Astrocyte (in vitro differentiated cells and primary cell): Measurements from ENCODE around the gene SCN2A. TPM values are rescaled to one million over a fixed set of nuclear protein-coding genes. Genes with fewer than 3 reads are reported as not detected.

Source experiments
- DNase-seq: peaks from one replicate; pipeline ENCODE4 v3.0.0-alpha.2; 2010; ENCODE audit warnings: low read depth
- FAIRE-seq: peaks from 2 replicates; lab custom pipeline; 2011; peaks lifted over from hg19 to GRCh38; lab: Jason Lieb, UNC
- H2AFZ ChIP-seq: 2 replicates; pipeline ENCODE4 v1.6.0; 2012; ENCODE audit warnings: low read depth, low read length, inconsistent platforms
- H3K27ac ChIP-seq: 2 replicates; pipeline ENCODE4 v1.5.1; 2011; ENCODE audit warnings: low read depth, low read length, inconsistent platforms
- H3K27me3 ChIP-seq: 2 replicates; pipeline ENCODE4 v1.6.0; 2011; ENCODE audit warnings: low read length, inconsistent platforms; ENCODE audit not compliant: insufficient read depth
- H3K36me3 ChIP-seq: 2 replicates; pipeline ENCODE4 v1.5.1; 2011; ENCODE audit warnings: low read length, inconsistent platforms; ENCODE audit not compliant: insufficient read depth
- H3K4me1 ChIP-seq: 2 replicates; pipeline ENCODE4 v1.5.1; 2011; ENCODE audit warnings: low read length, inconsistent platforms; ENCODE audit not compliant: insufficient read depth
- H3K4me2 ChIP-seq: 2 replicates; pipeline ENCODE4 v1.6.0; 2012; ENCODE audit warnings: low read length, inconsistent platforms
- H3K4me3 ChIP-seq: 2 replicates; pipeline ENCODE4 v1.5.1; 2011; ENCODE audit warnings: low read depth, mild to moderate bottlenecking, low read length, inconsistent platforms; ENCODE audit not compliant: insufficient read depth
- H3K79me2 ChIP-seq: 2 replicates; pipeline ENCODE4 v1.6.0; 2012; ENCODE audit warnings: mild to moderate bottlenecking, low read length, inconsistent platforms; ENCODE audit not compliant: insufficient read depth
- H3K9ac ChIP-seq: 2 replicates; pipeline ENCODE4 v1.6.0; 2012; ENCODE audit warnings: mild to moderate bottlenecking, low read length, inconsistent platforms
- H3K9me3 ChIP-seq: 2 replicates; pipeline ENCODE4 v1.5.1; 2012; ENCODE audit warnings: low read depth, mild to moderate bottlenecking, low read length, inconsistent platforms; ENCODE audit not compliant: insufficient read depth
- H4K20me1 ChIP-seq: 2 replicates; pipeline ENCODE4 v1.6.0; 2012; ENCODE audit warnings: low read length, inconsistent platforms; ENCODE audit not compliant: insufficient read depth
- H3K27ac Mint-ChIP-seq: one replicate; pipeline ENCODE4 v1.8.0; 2021; ENCODE audit warnings: mild to moderate bottlenecking, mixed read lengths; ENCODE audit not compliant: unreplicated experiment
- H3K27me3 Mint-ChIP-seq: one replicate; pipeline ENCODE4 v1.8.0; 2021; ENCODE audit warnings: low read depth, mixed read lengths; ENCODE audit not compliant: unreplicated experiment
- H3K36me3 Mint-ChIP-seq: one replicate; pipeline ENCODE4 v1.8.0; 2021; ENCODE audit warnings: low read depth, mixed read lengths; ENCODE audit not compliant: unreplicated experiment
- H3K4me1 Mint-ChIP-seq: one replicate; pipeline ENCODE4 v1.8.0; 2021; ENCODE audit warnings: low read depth, mixed read lengths; ENCODE audit not compliant: unreplicated experiment
- H3K4me3 Mint-ChIP-seq: one replicate; pipeline ENCODE4 v1.8.0; 2021; ENCODE audit warnings: mild to moderate bottlenecking, moderate library complexity, mixed read lengths; ENCODE audit not compliant: unreplicated experiment
- H3K9me3 Mint-ChIP-seq: one replicate; pipeline ENCODE4 v1.8.0; 2021; ENCODE audit warnings: mild to moderate bottlenecking, mixed read lengths; ENCODE audit not compliant: unreplicated experiment
- EZH2 ChIP-seq: IDR thresholded peaks from 2 replicates; pipeline ENCODE4 v1.6.1; 2012; ENCODE audit warnings: mild to moderate bottlenecking, low read length, inconsistent platforms; ENCODE audit not compliant: insufficient read depth
- total RNA-seq: library from RNA; stranded (reverse); gene quantifications from 2 replicates; pipeline ENCODE4 v1.2.1, GENCODE V29; 2021
- TF ChIP-seq, protein P1 (sequence below): IDR thresholded peaks from 2 replicates; pipeline ENCODE4 v1.5.1; 2011; ENCODE audit warnings: low read depth, mild to moderate bottlenecking, inconsistent platforms, low read length, moderate library complexity; ENCODE audit not compliant: insufficient read depth

SCN2A gene
- total RNA-seq, 1 donor from 2014 or later, result 7.5 TPM

DNA sequence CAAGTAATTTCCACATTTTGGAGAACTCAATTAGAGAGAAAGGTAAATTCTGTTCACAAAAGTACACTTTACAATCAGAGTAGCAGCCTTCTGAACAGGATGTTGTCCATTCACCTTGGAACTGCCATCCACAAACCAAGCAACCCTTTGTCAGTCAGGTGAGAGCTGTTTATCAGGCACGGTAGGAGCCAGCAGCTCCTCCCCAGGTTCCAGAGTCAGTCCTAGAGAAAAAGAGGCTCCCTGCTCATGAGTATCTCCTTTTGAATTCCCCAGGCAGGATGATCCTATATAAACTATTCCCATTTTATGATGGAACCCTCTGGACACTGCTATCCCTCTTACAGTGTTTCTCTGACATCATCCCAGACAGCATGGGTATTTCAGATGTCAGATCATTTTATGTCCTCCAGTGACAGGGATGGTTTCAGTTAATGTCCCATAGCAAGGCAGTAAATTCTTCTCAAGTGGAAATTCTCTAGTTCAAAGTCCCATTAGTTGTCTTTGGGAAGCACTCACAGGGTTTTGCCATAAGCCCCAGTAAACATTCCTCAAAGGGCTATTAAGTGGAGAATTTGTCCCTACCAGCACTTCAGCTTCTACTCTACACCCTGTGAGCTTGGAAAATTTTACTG lies 195.8 kb downstream of the SCN2A start:
- FAIRE-seq, result no peak
- Mint-ChIP-seq H3K27ac (no peak overlapping the region), H3K27me3 (no peaks in the 10 kb centered on the region), H3K4me3 (no peak overlapping the region), H3K36me3 (no peaks in the 10 kb centered on the region), H3K4me1 (no peaks in the 10 kb centered on the region), H3K9me3 (no peaks in the 10 kb centered on the region)
- H3K27me3 ChIP-seq, result no peaks in the 10 kb centered on the region
- TF ChIP-seq, protein P1, sequence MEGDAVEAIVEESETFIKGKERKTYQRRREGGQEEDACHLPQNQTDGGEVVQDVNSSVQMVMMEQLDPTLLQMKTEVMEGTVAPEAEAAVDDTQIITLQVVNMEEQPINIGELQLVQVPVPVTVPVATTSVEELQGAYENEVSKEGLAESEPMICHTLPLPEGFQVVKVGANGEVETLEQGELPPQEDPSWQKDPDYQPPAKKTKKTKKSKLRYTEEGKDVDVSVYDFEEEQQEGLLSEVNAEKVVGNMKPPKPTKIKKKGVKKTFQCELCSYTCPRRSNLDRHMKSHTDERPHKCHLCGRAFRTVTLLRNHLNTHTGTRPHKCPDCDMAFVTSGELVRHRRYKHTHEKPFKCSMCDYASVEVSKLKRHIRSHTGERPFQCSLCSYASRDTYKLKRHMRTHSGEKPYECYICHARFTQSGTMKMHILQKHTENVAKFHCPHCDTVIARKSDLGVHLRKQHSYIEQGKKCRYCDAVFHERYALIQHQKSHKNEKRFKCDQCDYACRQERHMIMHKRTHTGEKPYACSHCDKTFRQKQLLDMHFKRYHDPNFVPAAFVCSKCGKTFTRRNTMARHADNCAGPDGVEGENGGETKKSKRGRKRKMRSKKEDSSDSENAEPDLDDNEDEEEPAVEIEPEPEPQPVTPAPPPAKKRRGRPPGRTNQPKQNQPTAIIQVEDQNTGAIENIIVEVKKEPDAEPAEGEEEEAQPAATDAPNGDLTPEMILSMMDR, result no peak
- TF ChIP-seq EZH2, result no peak
- H3K27ac ChIP-seq, result no peak overlapping the region
- no peak overlapping the region for H3K4me3 ChIP-seq
- H2AFZ ChIP-seq, result no peak overlapping the region
- H3K79me2 ChIP-seq, result no peaks in the 10 kb centered on the region
- DNase-seq, result no peak
- H3K4me2 ChIP-seq, result no peak overlapping the region
- no peak overlapping the region for H3K9ac ChIP-seq
- no peaks in the 10 kb centered on the region for H3K9me3 ChIP-seq
- H3K36me3 ChIP-seq, result no peaks in the 10 kb centered on the region
- no peaks in the 10 kb centered on the region for H3K4me1 ChIP-seq
- no peaks in the 10 kb centered on the region for H4K20me1 ChIP-seq

DNA sequence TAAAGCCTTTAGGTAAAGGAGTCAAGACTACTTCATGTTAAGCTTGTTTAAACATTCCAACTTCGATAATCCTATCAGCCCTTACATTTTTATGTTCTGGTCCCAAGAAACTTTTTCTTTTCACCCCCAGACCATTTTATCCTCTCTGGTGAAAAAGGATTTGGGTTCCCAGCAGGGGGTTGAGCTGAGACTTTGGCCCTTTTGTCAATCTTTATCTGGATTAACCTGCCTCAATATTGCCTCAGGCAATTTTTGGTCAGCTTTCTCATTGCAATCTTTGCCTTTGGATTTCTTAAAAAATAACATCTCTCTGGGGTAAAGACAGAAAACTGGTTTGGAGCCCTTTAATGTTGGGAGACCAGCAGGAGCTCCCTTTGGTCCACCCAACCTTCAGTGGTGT lies 196.4 kb downstream of the SCN2A start:
- no peak overlapping the region for H2AFZ ChIP-seq
- H3K4me1 ChIP-seq, result no peaks in the 10 kb centered on the region
- Mint-ChIP-seq H3K9me3 (no peaks in the 10 kb centered on the region), H3K36me3 (no peaks in the 10 kb centered on the region), H3K4me3 (no peak overlapping the region), H3K27me3 (no peaks in the 10 kb centered on the region), H3K4me1 (peaks cover 3% of the 10 kb centered on the region), H3K27ac (no peak overlapping the region)
- TF ChIP-seq, protein P1, result no peak
- no peak for TF ChIP-seq EZH2
- DNase-seq, result no peak
- no peaks in the 10 kb centered on the region for H3K79me2 ChIP-seq
- no peaks in the 10 kb centered on the region for H4K20me1 ChIP-seq
- FAIRE-seq, result no peak
- H3K27ac ChIP-seq, result no peak overlapping the region
- H3K36me3 ChIP-seq, result no peaks in the 10 kb centered on the region
- no peaks in the 10 kb centered on the region for H3K9me3 ChIP-seq
- no peak overlapping the region for H3K4me3 ChIP-seq
- no peak overlapping the region for H3K9ac ChIP-seq
- no peaks in the 10 kb centered on the region for H3K27me3 ChIP-seq
- no peak overlapping the region for H3K4me2 ChIP-seq

DNA sequence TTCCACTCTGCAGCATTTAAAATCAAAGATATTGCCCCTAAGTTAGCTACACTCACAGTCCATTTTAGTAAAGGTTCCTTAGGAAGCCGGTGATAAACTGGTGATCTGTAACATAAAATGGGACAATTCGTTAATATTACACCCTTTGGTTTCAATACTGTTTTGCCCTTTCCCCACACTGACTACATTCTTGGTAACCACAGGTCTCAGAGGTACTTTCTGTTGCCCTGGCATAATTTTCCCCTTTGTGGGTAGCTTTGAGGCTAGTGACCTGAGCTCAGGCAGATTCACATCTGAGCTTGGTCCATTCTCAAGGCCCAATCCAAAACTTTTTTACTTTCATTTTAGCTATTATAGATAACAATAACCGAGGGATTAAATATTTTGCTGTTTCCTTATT lies 197.3 kb downstream of the SCN2A start:
- Histone ChIP-seq H3K27me3 (no peaks in the 10 kb centered on the region), H3K4me1 (no peaks in the 10 kb centered on the region), H3K4me2 (no peak overlapping the region), H4K20me1 (no peaks in the 10 kb centered on the region), H3K4me3 (no peak overlapping the region), H3K9me3 (no peaks in the 10 kb centered on the region), H3K79me2 (no peaks in the 10 kb centered on the region), H3K36me3 (no peaks in the 10 kb centered on the region), H2AFZ (no peak overlapping the region), H3K9ac (no peak overlapping the region), H3K27ac (no peak overlapping the region)
- Mint-ChIP-seq H3K4me1 (peaks cover 3% of the 10 kb centered on the region), H3K9me3 (no peaks in the 10 kb centered on the region), H3K27me3 (no peaks in the 10 kb centered on the region), H3K36me3 (no peaks in the 10 kb centered on the region), H3K27ac (no peak overlapping the region), H3K4me3 (no peak overlapping the region)
- no peak for TF ChIP-seq EZH2
- TF ChIP-seq, protein P1, result no peak
- FAIRE-seq (no peak), DNase-seq (no peak)
